Cardiac septum (tissue), 1 donor: ENCODE results near the gene FAT1. TPM values are rescaled to one million over a fixed set of nuclear protein-coding genes. Genes with fewer than 3 reads are reported as not detected.

Experiments
- DNase-seq: peaks from one replicate; pipeline ENCODE4 v3.0.0-alpha.2; 2020; ENCODE audit warnings: low spot score
- intact Hi-C: fragments of 100-400 bp; cut with DNase I; formaldehyde crosslinking; loops from one replicate; pipeline ENCODE4 v1.14.0; 2022
- total RNA-seq: library from RNA; stranded (reverse); fragmentation: NEBNext Ultra II Directional; extraction: Animal tissue kit (Norgen Biotek cat#: 25700); gene quantifications from one replicate; pipeline ENCODE4 v1.2.1, GENCODE V29; 2021
- donor health status: DM: no; HTN: no; CAD: no.

Gene FAT1
- total RNA-seq, 1 donor from 2014 or later: 90.7 TPM

- no peak for DNase-seq
- intact Hi-C loops: no loop called here
Observed at GRCh38 chr4:186554539-186554913, 169.1 kb downstream of the FAT1 start.

DNA sequence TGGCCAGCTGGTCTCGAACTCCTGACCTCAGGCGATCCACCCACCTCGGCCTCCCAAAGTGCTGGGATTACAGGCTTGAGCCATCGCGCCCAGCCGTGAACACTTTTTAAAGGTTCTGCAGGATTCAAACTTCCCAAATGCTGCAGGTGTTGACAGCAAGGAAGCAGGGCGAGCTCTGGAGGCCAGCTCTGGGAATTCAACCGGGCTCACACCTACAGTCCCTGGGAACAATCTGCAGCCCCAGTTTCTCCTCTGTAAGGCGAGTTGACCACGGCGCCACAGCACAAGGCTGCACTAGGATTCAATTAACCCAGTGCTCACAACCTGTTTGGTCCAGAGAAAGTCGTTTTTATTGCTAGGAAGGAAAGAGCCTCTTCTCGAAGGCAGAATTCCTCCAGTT is 169.9 kb downstream of the FAT1 start:
- DNase-seq: no peak
- intact Hi-C loops: no loop called here

DNA sequence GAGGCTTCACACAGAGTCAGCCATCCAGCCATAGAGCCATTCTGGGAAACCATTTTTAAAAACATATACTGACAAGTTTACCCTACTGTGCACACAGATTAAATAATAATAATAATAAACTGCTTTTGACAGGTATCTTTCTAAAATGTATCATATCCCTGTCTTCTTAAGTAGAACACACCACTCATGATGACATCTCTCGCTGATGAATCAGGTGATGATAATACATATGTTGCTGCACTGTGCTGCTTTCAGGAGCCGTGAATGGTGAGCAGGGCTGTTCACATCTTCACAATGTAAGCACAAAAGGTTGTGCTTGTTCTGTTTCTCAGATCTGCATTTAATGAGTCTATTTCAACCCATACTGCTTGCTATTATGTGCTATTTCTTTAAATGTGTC is 171.8 kb downstream of the FAT1 start:
- intact Hi-C loops: no loop called here
- no peak for DNase-seq

- intact Hi-C loops: no loop called here
- DNase-seq: no peak
Observed at GRCh38 chr4:186545436-186545835, 178.2 kb downstream of the FAT1 start.

DNA sequence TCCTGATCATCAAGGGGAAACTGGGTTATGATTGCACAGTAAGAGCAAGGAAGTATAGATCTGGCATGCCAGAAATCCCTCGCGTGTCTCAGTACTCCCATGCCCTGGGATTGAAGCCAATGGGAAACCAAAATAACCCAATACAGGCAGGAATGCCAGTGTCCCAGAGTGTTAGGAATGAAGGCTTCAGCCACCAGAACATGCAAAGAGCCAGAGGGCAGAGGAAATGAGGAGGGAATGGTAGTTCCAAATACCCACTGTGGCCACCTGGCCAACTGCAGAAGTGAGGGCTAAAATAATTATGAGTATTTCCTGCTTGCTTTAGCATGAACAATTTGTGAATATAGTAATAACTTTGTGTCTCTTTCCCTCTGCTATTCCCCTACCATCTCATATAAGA is 180.4 kb downstream of the FAT1 start:
- intact Hi-C loops: no loop called here
- DNase-seq: no peak

DNA sequence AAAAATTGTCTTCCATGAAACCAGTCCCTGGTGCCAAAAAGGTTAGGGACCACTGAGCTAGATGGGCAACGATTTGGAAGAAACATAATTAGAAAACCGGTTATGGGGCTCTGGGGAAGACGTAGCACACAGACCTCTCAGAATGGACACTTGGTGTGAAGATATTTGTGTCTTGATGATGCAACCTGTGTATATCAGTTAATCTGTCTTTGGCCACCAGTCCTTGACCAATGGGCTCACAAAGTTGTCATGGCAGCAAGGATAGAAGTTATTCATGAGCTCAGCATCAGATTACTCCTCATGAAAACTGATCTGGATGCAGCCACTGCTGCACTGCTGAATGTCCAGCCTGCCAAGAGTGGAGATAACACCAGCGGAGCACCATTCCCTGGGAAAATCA is 181.9 kb downstream of the FAT1 start:
- intact Hi-C loops: no loop called here

GRCh38 chr4:186537843-186538521 is 185.7 kb downstream of the FAT1 start:
- intact Hi-C loops: no loop called here
- no peak for DNase-seq

More for the DNA sequence above, 181.9 kb downstream of the FAT1 start:
- no peak for DNase-seq

Other genes with a start within 250 kb of the FAT1 start
- not detected for gene MTNR1A, start 168.3 kb downstream of the FAT1 start, total RNA-seq